Measurements from ENCODE around the gene BAIAP2L1.

- TF ChIP-seq CTCF (optimal IDR thresholded peaks at IDR 0.05 in 1 of 3, IDR thresholded peaks at IDR 0.05 in 1 of 3, conservative IDR thresholded peaks at IDR 0.05 in 1 of 3; ENCODE audit: extremely low read depth in 1 of 3, insufficient read depth in 2 of 3, low read length in 3 of 3) (no peak), EZH2 (IDR thresholded peaks at IDR 0.05; ENCODE audit: low read length) (no peak)
Measured at GRCh38 chr7:98317366-98318040, 83.4 kb downstream of the BAIAP2L1 start.

Data from keratinocyte (primary cell).